ENCODE measurements around the gene ADD1.
"Not testable (repeated sequence)": the region's sequence is repeated elsewhere in the genome, so short reads cannot be mapped to it uniquely, and the experiment has no call there.

The ADD1 gene

DNA sequence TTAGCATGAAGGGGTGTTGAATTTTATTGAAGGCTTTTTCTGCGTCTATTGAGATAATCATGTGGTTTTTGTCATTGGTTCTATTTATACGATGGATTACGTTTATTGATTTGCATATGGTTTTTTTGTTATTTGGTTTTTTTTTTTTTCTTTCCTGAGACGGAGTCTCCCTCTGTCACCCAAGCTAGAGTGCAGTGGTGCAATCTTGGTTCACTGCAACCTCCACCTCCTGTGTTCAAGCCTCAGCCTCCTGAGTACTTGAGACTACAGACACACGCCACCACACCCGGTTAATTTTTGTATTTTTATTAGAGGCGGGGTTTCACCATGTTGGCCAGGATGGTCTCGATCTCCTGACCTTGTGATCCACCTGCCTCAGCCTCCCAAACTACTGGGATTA is 75.1 kb downstream of the ADD1 start:
- DNase-seq (ENCODE audit: low read depth, low spot score), result not testable (repeated sequence)

GRCh38 chr4:2922453-2923101 is 78.9 kb downstream of the ADD1 start:
- peak; percentile 53 for DNase-seq (ENCODE audit: low read depth, low spot score)

- DNase-seq (ENCODE audit: low read depth, low spot score), result peak; percentile 26
Observed at GRCh38 chr4:2923141-2923551, 79.5 kb downstream of the ADD1 start.

- no peak for DNase-seq (ENCODE audit: low read depth, low spot score)
Observed at GRCh38 chr4:2923668-2924173, 80.1 kb downstream of the ADD1 start.

DNA sequence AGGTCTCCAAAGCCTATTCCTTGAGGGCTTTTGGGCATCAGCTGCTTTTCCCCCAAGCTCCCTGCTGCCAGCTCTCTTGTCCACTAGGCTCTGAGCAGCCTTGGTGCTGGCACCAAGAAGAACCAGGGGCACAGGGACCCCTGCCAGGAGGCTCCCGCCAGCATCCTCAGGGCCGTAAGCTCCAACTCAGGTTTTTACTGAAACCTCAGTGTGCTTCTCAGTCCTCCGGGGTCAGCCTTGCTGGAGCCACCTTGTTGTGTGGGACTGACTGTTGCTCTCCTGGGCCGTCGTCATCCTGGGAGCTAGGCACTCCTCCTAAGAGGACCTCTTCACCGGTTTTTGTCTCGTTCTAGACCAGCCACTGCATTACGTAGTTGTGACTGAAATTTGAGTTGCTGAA is 80.6 kb downstream of the ADD1 start:
- DNase-seq (ENCODE audit: low read depth, low spot score), result no peak

DNA sequence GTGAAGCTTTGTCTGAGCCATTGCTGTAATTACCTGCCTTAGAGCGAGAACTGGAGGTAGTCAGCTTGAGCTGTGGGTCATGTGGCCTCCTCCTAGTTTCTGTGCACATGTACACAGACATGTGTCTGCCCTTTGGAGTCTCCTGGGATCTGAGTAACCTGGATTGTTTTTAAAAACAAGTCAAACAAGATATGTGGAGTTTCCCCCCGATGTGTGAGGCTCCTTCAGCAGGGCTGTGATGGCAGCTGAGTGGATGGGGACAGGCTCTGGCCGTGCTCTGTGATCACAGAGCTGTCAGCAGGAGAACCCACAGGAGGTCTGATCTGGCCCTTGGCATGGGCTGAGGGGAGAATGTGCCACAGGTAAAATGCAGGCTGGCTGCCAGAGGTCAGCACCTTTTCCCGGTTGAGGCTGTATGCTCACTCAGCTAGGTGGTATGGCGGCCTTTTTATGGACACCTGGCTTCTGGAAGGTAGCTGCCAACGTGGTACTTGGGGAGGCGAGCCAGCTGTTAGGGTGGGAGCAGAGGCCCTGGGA is 81.2 kb downstream of the ADD1 start:
- DNase-seq (ENCODE audit: low read depth, low spot score), result no peak

GRCh38 chr4:2925496-2925895 is 81.9 kb downstream of the ADD1 start:
- DNase-seq (ENCODE audit: low read depth, low spot score), result no peak

GRCh38 chr4:2925931-2926860 is 82.6 kb downstream of the ADD1 start:
- no peak for DNase-seq (ENCODE audit: low read depth, low spot score)

- no peak for DNase-seq (ENCODE audit: low read depth, low spot score)
Observed at GRCh38 chr4:2927016-2927695, 83.5 kb downstream of the ADD1 start.

DNA sequence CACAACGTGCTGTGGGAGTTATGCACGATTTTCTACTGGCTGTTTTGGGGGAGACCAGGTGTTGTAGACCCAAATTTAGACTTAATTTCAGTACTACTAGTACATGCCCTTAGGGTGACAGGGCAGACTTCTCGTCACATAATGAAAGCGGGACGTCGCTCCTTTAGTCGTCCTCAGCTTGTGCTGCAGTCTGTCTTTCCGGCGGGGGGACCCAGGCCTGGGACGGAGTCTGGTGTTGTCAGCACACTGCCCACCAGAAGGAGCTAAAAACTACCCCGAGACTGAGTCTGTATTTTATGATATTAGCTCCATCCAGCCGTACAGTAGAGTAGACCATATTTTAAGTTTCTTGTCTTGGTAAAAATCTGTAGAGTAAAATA is 84.0 kb downstream of the ADD1 start:
- no peak for DNase-seq (ENCODE audit: low read depth, low spot score)

DNA sequence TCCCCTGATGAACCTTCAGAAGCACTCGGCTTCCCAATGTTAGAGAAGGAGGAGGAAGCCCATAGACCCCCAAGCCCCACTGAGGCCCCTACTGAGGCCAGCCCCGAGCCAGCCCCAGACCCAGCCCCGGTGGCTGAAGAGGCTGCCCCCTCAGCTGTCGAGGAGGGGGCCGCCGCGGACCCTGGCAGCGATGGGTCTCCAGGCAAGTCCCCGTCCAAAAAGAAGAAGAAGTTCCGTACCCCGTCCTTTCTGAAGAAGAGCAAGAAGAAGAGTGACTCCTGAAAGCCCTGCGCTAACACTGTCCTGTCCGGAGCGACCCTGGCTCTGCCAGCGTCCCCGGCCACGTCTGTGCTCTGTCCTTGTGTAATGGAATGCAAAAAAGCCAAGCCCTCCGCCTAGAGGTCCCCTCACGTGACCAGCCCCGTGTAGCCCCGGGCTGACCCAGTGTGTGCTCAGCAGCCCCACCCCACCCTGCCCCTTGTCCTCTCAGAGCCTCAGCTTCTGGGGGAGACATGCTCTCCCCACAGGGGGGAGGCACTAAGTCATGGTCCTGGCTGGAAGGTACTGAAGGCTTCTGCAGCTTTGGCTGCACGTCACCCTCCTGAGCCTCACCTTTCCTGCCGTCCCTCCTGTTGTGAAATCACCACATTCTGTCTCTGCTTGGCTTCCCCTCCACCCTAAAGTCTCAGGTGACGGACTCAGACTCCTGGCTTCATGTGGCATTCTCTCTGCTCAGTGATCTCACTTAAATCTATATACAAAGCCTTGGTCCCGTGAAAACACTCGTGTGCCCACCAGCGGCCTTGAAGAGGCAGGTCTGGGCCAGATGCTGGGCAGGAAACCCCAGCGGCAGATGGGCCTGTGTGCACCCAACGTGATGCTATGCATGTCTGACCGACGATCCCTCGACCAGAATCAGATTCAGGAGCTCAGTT is 84.9 kb downstream of the ADD1 start:
- DNase-seq (ENCODE audit: low read depth, low spot score), result no peak

GRCh38 chr4:2929469-2929868 is 85.8 kb downstream of the ADD1 start:
- no peak for DNase-seq (ENCODE audit: low read depth, low spot score)

DNA sequence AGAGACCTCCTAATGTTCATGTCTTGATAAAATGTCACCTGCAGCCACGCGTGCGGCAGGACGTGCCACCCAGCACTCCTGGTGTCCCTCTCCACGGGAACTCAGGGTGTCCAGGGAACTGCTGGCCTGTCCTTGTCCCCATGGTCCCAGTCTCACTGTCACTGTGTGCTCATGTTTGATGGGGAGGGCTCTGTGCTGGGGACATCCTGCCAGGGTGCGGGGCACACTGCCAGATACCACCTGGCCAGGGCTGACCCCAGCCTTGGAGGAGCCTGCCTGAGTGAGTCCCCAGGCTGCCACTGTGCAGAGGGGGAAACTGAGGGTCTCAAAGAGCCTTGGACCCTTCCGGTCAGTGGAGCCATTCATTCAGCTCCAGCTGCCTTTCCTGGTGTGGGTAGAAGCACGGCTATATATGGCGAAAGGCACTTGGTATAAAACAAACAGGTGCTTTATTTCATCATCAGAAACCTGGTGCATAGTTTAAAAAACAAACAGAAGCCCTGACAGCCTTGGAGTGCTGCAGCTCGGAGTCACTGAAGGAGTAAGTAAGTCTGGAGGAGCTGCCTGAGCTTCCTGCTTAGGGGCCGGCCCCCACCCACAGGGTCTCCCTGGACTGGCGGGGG is 86.6 kb downstream of the ADD1 start:
- DNase-seq (ENCODE audit: low read depth, low spot score), result no peak

DNA sequence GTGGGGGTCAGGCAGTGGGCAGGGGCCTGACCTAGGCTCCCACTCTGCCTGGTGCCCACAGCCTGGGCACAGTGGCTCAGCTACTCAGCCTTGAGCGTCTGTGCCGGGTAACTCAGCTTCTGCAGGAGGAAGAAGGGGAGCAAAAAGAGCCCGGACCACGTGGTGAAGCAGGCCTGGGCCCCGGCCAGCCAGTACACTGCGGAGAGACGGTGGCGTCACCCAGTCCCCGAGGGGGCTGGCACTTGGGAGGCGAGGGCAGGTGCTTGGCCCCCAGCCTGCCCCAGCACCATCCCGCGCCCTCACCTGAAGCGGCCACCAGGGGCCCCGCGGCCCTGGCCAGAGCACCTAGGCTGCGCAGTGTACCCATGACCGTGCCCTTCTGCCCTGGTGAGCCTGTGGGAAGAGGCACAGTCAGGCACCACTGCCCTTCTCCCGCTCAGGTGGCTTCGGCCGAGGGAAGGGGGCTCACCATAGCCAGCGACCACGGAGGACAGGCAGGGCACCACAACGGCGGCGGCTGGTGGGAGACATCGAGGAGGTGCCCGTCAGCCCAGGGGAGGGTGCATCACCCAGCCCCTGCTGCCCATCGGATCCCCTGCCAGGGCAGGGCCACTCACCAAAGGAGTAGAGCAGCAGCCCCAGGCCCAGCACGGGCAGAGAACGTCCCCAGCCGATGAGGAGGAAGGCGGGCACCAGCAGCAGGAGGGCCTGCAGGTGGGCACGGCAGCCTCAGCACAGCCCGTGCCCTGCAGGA is 87.3 kb downstream of the ADD1 start:
- no peak for DNase-seq (ENCODE audit: low read depth, low spot score)

DNA sequence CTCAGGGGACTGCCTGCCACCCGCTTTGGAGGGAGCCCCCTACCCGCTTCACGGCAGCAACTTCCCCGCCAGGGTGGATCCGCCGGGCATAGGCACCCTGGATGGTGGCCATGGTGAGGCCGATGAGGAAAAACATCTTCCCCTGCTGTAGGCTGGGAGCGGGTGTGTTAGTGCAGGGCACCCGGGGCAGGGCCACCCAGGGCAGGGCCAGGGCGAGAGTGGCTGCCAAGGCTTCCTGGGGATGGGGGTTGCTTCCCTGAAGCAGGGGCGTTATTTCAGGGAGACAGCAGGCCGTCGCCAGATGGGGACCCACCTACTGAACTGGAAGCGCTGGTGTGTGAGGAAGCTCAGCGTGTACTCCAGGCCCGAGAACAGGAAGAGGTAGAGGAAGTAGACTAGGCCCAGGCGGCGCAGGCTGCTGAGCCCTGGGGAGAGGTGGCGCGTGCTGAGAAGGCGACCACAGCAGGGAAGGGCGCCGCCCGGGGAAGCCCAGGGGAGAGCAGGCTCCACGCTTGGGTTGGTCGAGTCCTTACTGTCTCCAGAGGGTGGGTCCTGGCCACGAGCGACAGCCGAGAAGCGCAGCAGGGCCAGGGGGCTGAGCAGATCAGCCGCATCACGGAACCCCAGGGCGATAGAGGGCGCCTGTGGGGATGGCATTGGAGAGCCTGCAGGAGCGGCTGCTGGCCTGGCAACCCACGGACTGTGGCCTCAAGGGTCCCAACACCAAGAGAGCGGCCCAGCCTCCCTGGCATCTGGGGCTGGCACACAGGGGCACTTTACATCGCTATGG is 88.1 kb downstream of the ADD1 start:
- no peak for DNase-seq (ENCODE audit: low read depth, low spot score)

GRCh38 chr4:2932321-2932950 is 88.8 kb downstream of the ADD1 start:
- DNase-seq (ENCODE audit: low read depth, low spot score), result no peak

DNA sequence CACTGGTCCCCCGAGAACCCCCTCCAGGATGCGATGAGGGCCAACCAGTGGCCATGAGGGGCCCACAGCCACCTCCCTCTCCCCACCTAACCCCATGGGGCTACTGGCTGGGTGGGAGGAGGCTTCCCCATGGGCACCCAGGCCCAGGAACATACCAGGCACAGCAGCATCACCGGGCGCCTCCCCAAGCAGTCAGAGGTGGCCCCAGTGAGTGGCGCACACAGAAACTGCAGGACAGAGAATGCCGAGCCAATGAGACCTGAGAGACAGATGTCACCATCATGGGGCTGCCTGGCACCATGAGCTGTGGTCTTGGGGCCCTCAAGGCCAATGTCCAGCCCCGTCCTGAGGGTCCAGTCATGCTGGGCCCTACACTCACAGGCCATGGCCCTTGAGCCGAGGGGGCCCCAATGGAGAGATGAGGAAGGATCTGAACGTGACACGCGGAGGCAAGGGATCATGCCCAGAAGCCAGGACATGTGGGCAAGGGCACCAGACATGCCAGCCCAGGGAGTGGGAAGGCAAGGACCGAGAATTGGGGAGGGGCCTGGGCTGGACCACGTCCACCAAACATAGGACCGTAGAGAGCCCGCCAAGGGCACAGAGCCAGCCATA is 89.4 kb downstream of the ADD1 start:
- DNase-seq (ENCODE audit: low read depth, low spot score), result no peak

- no peak for DNase-seq (ENCODE audit: low read depth, low spot score)
Observed at GRCh38 chr4:2933566-2934076, 90.0 kb downstream of the ADD1 start.
